GM12878 (cell line): Measurements from ENCODE around the gene LOXL3.

Experiments used
- EP300 ChIP-seq, 2 experiments: fragments of 150-350 bp in 1 of 2; IDR thresholded peaks; 2 replicates each; pipeline ENCODE4 v1.6.1; 2011 to 2012; ENCODE audit warnings: low read depth in 2 of 2, low read length in 2 of 2, borderline replicate concordance in 1 of 2, improper control_type of control experiment in 1 of 2, inconsistent platforms in 1 of 2; ENCODE audit not compliant: control insufficient read depth in 1 of 2
- LARP7 ChIP-seq: fragments of 450-650 bp; IDR thresholded peaks from 2 replicates; pipeline ENCODE4 v1.6.1; 2017; ENCODE audit warnings: mild to moderate bottlenecking
- ZZZ3 ChIP-seq: IDR thresholded peaks from 2 replicates; pipeline ENCODE4 v1.6.1; 2011; ENCODE audit warnings: low read depth; ENCODE audit not compliant: control insufficient read depth, insufficient read length
- TF ChIP-seq, protein P1 (sequence below): fragments of 450-650 bp; IDR thresholded peaks from 2 replicates; pipeline ENCODE4 v1.6.1; 2017; ENCODE audit warnings: mild to moderate bottlenecking
- TF ChIP-seq, protein P2 (sequence below), 3 experiments: IDR thresholded peaks in 2 of 3; conservative IDR thresholded peaks in 1 of 3; 2 replicates each; pipeline ENCODE4 v1.5.1; 2011; ENCODE audit warnings: low read depth in 3 of 3, low read length in 3 of 3, mild to moderate bottlenecking in 3 of 3, control low read depth in 2 of 3, moderate library complexity in 2 of 3, inconsistent platforms in 1 of 3, mixed read lengths in 1 of 3; ENCODE audit not compliant: control insufficient read depth in 2 of 3, insufficient read depth in 1 of 3; ENCODE audit errors: extremely low read depth in 1 of 3
- TF ChIP-seq, protein P3 (sequence below): IDR thresholded peaks from 2 replicates; pipeline ENCODE4 v1.6.1; 2012; ENCODE audit warnings: mild to moderate bottlenecking, low read depth, low read length

DNA sequence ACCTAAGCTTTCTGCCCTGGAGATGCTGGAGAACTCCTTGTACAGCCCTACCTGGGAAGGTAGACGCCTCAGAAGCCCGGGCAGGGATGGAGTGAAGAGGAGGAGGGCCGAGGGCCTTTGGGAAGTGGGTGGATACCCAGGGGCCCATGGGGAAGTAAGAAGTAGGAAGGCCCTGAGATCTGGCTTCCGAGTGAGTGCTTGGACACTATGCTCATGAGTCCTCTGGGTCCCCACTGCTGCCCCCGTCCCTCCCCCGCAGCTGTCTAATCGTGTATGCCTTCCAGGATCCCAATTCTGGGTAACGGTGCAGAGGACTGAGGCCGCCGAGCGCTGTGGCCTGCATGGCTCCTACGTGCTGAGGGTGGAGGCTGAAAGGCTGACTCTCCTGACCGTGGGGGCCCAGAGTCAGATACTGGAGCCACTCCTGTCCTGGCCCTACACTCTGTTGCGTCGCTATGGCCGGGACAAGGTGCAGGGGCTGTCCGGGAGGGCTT is 1.9 kb upstream of the LOXL3 start:
- TF ChIP-seq, protein P1, sequence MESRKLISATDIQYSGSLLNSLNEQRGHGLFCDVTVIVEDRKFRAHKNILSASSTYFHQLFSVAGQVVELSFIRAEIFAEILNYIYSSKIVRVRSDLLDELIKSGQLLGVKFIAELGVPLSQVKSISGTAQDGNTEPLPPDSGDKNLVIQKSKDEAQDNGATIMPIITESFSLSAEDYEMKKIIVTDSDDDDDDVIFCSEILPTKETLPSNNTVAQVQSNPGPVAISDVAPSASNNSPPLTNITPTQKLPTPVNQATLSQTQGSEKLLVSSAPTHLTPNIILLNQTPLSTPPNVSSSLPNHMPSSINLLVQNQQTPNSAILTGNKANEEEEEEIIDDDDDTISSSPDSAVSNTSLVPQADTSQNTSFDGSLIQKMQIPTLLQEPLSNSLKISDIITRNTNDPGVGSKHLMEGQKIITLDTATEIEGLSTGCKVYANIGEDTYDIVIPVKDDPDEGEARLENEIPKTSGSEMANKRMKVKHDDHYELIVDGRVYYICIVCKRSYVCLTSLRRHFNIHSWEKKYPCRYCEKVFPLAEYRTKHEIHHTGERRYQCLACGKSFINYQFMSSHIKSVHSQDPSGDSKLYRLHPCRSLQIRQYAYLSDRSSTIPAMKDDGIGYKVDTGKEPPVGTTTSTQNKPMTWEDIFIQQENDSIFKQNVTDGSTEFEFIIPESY: no peak
- TF ChIP-seq, protein P2, sequence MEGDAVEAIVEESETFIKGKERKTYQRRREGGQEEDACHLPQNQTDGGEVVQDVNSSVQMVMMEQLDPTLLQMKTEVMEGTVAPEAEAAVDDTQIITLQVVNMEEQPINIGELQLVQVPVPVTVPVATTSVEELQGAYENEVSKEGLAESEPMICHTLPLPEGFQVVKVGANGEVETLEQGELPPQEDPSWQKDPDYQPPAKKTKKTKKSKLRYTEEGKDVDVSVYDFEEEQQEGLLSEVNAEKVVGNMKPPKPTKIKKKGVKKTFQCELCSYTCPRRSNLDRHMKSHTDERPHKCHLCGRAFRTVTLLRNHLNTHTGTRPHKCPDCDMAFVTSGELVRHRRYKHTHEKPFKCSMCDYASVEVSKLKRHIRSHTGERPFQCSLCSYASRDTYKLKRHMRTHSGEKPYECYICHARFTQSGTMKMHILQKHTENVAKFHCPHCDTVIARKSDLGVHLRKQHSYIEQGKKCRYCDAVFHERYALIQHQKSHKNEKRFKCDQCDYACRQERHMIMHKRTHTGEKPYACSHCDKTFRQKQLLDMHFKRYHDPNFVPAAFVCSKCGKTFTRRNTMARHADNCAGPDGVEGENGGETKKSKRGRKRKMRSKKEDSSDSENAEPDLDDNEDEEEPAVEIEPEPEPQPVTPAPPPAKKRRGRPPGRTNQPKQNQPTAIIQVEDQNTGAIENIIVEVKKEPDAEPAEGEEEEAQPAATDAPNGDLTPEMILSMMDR (IDR thresholded peaks at IDR 0.05 in 2 of 3, conservative IDR thresholded peaks at IDR 0.05 in 1 of 3; ENCODE audit: control insufficient read depth in 2 of 3, extremely low read depth in 1 of 3, insufficient read depth in 1 of 3, low read depth in 3 of 3, low read length in 3 of 3): no peak
- no peak for TF ChIP-seq EP300 (IDR thresholded peaks at IDR 0.05; ENCODE audit: borderline replicate concordance in 1 of 2, control insufficient read depth in 1 of 2, low read depth in 2 of 2, low read length in 2 of 2)
- no peak for TF ChIP-seq LARP7
- no peak for TF ChIP-seq ZZZ3
- TF ChIP-seq, protein P3, sequence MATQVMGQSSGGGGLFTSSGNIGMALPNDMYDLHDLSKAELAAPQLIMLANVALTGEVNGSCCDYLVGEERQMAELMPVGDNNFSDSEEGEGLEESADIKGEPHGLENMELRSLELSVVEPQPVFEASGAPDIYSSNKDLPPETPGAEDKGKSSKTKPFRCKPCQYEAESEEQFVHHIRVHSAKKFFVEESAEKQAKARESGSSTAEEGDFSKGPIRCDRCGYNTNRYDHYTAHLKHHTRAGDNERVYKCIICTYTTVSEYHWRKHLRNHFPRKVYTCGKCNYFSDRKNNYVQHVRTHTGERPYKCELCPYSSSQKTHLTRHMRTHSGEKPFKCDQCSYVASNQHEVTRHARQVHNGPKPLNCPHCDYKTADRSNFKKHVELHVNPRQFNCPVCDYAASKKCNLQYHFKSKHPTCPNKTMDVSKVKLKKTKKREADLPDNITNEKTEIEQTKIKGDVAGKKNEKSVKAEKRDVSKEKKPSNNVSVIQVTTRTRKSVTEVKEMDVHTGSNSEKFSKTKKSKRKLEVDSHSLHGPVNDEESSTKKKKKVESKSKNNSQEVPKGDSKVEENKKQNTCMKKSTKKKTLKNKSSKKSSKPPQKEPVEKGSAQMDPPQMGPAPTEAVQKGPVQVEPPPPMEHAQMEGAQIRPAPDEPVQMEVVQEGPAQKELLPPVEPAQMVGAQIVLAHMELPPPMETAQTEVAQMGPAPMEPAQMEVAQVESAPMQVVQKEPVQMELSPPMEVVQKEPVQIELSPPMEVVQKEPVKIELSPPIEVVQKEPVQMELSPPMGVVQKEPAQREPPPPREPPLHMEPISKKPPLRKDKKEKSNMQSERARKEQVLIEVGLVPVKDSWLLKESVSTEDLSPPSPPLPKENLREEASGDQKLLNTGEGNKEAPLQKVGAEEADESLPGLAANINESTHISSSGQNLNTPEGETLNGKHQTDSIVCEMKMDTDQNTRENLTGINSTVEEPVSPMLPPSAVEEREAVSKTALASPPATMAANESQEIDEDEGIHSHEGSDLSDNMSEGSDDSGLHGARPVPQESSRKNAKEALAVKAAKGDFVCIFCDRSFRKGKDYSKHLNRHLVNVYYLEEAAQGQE: no peak
